ENCODE data around the gene UPK3A.

GRCh38 chr22:45284705-45285262, at the start of gene UPK3A:
- TF ChIP-seq, protein P1, sequence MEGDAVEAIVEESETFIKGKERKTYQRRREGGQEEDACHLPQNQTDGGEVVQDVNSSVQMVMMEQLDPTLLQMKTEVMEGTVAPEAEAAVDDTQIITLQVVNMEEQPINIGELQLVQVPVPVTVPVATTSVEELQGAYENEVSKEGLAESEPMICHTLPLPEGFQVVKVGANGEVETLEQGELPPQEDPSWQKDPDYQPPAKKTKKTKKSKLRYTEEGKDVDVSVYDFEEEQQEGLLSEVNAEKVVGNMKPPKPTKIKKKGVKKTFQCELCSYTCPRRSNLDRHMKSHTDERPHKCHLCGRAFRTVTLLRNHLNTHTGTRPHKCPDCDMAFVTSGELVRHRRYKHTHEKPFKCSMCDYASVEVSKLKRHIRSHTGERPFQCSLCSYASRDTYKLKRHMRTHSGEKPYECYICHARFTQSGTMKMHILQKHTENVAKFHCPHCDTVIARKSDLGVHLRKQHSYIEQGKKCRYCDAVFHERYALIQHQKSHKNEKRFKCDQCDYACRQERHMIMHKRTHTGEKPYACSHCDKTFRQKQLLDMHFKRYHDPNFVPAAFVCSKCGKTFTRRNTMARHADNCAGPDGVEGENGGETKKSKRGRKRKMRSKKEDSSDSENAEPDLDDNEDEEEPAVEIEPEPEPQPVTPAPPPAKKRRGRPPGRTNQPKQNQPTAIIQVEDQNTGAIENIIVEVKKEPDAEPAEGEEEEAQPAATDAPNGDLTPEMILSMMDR (IDR thresholded peaks at IDR 0.05; ENCODE audit: insufficient read depth, low read depth, low read length) = no peak
- peak; percentile 74 for TF ChIP-seq EZH2 (IDR thresholded peaks at IDR 0.05; ENCODE audit: insufficient read depth, low read length)
